ENCODE results near the gene QPCT.

QPCT gene

DNA sequence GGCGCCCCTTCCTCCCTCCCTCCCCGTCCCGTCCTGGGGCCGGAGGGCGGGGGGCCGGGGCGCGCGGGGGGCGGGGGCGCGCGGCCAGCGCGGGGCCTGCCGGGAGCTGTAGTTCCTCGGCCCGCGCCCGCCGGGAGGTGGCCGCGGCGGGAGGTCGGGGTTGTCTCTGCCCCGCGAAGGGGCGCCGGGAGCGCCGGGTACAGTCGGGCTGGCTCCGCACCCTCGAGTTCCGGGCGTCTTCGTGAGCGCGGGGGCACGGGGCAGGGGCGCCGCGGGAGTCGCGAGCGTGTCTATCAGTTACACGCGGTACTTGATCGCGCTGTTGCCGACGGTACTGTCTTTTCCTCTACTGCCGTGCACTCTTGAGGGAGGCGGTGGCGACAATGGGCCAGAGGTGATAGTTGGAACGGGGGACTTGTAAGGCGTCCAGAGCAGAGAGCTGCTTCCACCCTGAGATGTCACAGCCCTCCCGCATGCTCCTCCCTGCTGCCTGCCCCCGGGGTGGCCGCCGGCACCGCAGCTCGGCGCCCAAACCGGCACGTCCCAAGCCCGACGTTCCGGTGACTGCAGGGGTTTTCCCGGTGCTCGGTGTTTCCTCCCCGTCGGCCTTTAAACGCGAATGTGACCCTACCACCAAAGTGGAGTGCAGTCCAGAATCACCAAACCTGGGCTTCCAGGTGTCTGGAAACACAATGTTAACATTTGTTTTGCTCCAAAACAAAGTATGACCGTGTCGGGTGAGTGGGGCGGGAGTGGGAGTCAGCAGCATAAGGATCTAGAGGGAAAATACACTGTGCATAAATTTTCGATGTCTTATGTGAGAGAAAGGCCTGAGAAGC, 19.4 kb upstream of the QPCT start, which contains the start of gene PRKD3:
TSS of gene PRKD3 (minus strand) at position 48 of the 839 bp plus-strand sequence. CDS start 8,309 bp downstream, outside the sequence.
- peak in 2 of 3 donors; percentile 46 to 50 for DNase-seq (ENCODE audit: low read depth in 3 of 3, low spot score in 1 of 3)

DNA sequence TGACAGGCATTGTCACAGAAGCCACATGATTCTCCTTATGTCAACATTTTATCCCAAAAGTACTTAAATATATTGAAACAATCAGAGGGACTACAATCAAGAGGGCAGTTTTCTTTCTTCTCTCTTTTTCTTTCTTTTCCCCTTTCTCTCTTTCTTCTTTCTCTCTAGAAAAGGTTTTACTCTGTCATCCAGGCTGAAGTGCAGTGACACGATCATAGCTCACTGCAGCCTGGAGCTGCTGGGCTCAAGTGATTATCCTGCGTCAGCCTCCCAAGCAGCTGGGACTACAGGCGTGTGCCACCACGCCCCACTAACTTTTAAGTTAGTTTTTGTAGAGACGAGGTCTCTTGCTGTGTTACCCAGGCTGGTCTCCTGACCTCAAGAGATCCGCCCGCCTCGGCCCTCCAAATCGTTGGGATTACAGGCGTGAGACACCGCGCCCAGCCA, 18.8 kb upstream of the QPCT start:
- no peak for DNase-seq (ENCODE audit: low read depth in 3 of 3, low spot score in 1 of 3)

DNA sequence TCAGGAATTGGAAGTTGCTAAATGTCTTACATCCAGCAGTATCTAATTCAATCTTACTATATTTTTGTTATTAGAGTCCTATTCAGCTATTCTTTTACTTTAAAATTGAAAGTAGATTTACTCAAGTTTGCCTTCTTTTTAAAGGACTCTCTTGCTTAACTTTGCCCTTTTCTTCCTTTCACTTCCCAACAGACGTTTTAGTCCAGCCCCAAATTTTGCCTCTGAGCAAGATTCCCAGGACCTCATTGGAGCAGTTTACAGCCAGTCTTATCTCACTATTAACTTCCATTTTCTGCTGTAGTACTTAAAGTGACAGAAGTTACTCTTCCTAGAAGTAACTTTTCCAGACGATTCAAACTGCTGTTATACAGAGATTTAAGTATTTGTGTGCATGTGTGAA, 18.1 kb upstream of the QPCT start:
- no peak for DNase-seq (ENCODE audit: low read depth in 3 of 3, low spot score in 1 of 3)

DNA sequence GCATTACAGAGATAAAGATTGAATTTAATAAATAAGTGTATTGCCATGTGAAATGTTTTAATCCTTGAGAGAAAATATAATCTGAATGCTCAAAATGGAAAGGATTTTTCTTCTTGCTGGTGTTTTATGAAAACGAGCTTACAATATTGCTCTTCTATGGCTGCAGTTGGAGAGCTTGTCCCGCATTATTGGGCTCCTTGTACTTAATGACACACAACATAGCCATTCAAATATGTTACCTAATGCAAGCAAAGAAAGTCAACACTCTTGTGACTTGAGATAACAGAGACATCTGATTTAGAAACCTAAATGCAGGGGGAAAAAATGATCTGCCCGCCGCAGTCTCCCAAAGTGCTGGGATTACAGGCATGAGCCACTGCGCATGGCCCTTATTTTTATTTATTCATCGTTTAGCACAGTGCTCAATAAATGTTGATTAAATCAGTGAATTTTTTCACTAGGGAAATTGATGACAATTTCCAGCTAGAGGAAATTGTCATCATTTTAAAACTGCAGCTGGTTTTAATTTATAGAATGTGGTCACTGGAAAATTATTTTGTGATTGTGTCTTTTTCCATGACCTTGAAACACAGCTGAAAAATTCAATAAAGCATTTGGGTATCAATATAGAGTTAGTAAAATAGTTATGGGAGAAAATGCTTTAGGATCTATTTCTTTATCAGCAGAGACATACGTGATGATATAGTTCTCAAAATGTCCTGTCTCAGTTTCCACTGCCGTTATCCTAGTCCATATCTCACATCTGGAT, 17.4 kb upstream of the QPCT start:
- DNase-seq (ENCODE audit: low read depth in 3 of 3, low spot score in 1 of 3) = no peak

DNA sequence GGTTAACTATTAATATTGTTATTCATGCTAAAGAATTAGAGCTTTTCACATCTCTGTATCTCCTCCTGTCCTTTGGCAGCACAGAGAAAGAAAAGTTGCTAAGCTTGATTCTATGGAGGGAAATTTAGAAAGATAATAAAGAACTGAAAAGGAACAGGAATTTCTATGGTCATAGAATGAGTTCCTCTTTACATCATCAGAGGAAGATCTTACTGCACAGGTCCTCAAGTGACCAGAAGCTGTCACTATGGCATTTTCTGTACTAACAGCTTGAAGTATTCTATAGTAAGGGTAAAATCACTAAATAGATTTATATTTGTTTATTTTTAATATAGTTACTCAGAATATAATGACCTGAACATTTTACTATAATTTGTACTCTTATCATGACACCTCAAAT, 13.7 kb upstream of the QPCT start:
- no peak for DNase-seq (ENCODE audit: low read depth in 3 of 3, low spot score in 1 of 3)

DNA sequence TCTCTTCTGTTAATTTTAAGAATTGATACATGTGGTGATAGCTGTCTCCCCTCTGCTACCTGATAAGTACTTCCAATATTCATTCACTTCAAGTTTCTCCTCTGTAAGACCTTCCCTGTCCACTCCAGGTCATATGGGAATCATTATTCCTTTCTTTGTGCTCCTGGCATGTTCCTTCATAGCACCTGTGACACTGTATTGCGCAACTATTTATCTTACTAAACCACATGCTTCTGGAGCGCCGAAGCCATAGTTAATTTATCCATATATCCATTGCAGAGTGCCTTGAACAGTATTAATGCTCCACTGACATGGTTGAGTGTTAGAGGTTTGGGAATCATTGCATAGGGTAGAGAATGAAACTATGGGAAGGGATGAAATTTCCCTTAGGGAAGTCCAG, 11.9 kb upstream of the QPCT start:
- no peak for DNase-seq (ENCODE audit: low read depth in 3 of 3, low spot score in 1 of 3)

DNA sequence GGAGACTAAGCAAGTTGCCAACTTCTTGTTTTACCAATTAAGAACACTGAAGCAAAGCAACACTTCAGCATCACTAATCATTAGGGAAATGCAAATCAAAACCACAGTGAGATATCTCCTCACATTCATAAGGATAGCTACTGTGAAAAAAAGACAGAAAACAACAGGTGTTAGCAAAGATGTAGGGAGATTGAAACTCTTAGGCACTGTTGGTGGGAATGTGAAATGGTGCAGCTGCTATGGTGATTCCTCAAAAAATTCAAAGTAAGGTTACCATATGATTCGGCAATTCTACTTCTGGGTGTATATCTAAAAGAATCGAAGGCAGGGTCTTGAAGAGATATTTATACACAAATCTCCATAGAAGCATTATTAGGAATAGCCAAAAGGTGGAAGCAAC, 11.2 kb upstream of the QPCT start:
- no peak for DNase-seq (ENCODE audit: low read depth in 3 of 3, low spot score in 1 of 3)

DNA sequence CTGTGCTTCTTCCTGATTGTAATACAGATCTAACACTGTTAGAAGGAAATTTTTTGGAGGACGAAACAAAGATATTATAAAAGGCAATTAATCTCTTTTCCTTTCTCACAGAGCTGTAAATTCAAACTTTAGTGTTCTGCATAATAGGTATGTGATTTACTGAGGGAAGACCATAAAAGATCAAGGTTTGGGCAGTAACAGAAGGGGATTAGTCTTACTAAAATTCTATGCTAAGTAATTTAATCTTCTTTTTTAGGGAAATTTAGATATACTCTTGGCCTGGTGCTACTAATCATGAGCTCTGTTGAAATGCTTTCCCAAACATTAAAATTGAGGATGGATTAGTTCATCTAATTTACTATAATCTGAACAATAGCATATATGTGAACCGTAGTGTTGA, 8.8 kb upstream of the QPCT start:
- DNase-seq (ENCODE audit: low read depth in 3 of 3, low spot score in 1 of 3) = no peak

DNA sequence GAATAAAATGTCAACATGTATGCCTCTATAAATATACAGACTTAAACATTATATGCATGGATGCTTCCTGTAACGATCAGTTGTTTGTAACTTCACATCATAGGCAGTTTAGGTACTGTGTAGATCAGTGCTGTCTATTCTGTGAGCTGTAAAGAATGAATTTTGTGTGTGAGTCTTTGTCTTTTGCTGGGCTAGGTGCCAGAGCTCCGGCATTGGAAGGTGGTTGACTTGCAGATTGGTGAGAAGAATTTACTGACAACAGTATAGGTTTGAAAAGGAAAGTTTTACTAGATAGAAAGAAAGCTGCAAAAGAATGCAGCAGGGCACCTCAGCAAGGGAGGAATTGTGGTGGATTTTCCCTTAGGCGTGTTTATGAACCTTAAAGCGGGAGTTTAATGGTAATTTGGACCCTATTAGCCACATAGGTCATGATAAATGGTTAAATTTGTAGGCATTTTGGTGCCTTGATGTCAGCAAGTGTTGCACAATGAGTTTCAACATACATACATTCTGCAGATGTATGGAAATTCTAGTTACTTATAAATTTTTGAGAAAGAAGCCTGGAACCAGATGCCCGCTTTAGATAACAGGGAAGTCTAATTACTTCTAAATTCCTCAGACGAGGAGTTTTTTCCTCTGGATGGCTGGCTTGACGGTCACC, 6.7 kb upstream of the QPCT start:
- DNase-seq (ENCODE audit: low read depth in 3 of 3, low spot score in 1 of 3) = no peak

DNA sequence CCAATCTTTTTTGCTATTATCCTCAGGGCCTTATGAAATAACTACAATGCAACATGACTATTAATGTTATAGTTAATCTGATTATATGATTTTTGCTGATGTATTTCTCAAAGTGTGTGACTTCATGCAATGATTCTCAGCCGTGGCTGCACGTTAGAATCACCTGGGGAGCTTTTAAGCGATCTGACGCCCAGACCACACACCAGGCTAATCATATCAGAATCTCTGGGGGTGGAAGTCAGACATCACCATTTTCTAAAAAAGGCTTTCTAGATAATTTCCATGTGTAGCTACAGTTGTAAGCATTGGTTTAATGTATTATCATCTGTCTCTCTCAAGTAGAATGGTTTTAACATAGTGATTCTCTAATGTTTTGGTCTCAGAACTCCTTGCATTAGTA, 5.5 kb upstream of the QPCT start:
- no peak for DNase-seq (ENCODE audit: low read depth in 3 of 3, low spot score in 1 of 3)

DNA sequence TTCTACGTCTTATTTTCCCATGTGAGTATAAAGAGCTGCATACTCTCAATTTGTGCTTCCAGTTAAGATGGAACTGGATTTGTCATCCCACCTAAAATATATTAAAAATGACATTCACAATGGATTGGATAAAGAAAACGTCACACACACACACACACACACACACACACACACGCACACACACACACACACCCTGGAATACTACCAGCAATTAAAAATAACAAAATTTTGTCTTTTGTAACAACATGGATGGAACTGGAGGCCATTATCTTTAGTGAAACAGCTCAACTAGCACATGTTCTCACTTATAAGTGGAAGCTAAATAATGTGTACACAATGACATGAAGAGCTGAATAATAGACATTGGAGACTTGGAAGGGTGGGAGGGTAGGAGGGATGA, 3.8 kb upstream of the QPCT start:
- DNase-seq (ENCODE audit: low read depth in 3 of 3, low spot score in 1 of 3) = no peak

DNA sequence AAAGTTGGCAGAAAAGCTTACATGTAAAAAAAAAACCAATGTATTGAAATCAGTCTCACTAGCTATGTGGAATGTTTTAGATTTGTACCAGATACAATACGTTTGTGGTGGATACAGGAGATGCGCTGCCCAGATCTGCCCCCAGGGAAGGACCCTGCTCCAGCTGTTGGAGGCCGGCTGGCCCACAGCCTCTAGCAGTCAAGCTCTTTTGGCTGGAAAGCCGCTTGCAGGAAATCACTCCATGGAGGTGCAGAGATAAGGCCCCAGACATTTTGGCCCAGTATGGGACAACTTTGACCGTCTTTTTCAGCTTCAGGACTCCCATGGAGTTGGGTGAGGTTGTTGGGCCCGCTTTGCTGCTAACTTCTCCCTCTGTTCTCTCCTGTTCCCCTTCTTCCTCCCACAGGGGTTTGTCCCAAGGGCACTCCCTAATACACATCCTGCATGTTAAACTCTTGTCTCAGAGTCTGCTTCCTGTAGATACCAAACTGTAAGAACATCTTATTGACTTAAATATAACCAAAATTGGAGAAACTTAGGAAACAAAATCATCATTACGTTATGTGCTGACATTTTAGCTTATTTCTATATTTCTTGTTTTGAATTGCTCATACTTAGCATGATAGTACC, 1.7 kb upstream of the QPCT start:
- no peak for DNase-seq (ENCODE audit: low read depth in 3 of 3, low spot score in 1 of 3)

DNA sequence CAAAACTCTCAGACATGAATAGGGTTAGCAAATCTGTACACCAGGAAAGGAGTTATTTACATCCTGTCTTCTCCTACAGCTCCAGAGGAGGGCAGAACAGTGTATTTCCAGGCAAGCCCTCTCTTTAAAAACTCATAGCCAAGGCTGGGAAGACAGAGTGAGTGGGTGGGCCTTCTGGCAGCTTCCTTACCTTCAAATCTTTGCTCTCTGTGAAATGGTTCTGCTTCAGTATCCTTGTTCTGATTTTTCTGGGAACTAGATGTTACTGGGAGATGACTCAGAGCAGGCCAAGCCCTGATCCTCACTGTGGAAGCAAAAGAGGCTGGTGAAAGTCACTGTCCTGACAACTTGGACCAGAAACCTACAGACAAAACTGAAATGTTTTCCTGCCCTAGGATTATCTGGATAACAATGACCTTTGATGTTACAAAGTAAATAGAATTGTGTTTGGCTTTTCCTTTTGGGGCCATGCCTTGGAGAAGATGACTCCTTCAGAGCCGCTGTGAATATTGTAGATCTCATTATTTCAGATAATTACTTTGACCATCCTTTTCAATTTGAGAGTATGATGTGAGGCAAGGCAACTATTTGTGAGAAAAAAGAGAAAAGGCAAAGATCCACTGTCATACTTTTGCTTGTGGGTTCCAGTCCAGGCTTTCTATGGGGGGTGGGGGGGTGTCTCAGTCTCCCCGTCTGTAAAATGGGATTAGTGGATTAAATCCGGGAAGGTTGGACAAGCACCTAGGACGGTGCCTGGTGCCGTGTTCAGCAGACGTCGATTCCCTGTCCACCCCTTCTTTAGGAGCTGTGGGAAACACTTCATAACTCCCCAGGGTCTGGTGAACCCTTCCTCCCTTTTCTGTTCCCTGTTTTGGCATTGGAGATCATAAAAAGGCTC, 644 bp upstream of the QPCT start:
- DNase-seq (ENCODE audit: low read depth in 3 of 3, low spot score in 1 of 3) = no peak

DNA sequence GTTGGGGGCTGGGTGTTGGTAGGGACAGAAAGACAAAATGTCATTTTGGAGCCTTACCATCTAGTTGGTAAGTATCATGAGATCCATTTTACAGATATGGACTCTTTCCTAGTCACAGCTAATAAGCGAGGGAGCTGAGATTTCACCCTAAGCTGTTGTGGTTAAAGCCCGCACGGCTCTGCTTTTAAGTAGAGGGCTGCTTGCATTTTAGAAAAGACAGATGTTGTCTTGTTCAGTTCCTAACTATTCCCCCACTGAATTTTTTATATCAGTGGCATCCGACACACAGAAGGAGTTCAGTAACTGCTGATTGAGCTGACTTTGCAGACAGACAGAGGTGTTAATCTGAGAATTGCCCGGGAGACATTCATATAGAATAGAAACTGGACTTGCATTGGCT, 3.7 kb downstream of the QPCT start:
- no peak for DNase-seq (ENCODE audit: low read depth in 3 of 3, low spot score in 1 of 3)

DNA sequence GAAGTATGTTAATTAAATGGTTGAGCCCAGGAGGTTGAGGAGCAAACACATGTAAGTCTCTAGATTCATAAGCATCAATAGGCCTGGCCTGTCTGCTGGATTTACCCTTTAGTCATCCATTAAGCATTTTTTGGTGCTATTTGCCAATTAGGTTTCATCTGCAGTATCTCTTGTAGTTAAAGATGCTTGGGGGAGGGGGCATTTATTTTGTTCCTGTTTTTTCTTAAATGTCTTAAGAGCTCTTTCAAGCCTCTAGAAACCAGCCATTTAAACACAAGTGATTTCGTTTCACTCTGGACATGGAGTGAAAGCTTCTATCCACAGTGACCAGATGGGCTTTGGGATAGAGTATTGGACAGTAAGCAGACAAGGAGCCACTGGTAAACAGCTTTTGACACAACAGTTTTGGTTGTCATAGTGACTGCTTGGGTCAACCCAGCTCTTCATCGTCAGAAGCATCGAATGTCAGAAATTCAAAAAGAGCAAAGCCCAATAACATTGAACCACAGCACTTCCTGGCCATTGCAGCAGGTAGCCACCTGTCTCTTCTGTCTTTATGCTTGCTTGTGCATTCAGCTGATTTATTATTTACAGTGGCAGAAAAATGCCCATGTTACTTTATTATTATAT, 4.9 kb downstream of the QPCT start:
- DNase-seq (ENCODE audit: low read depth in 3 of 3, low spot score in 1 of 3) = no peak

DNA sequence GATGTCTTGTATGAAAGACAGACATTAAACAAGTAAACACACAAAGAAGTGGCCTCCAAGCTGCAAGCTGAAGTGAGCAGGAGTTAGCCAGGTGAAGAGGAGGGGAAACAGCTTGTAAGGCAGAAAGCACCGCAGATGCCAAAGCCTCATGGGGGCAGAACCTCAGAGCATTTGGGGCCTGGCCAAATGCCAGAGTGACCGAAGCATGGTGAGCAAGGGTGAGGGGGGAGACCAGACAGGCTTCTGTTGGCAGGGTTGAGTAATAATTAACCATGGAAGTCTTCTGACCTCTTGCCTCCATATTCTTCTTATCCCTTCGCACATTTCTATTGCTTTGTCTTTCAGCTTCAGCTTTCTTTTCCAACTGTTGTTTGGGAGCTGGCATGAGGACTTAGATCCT, 5.6 kb downstream of the QPCT start:
- DNase-seq (ENCODE audit: low read depth in 3 of 3, low spot score in 1 of 3) = no peak

DNA sequence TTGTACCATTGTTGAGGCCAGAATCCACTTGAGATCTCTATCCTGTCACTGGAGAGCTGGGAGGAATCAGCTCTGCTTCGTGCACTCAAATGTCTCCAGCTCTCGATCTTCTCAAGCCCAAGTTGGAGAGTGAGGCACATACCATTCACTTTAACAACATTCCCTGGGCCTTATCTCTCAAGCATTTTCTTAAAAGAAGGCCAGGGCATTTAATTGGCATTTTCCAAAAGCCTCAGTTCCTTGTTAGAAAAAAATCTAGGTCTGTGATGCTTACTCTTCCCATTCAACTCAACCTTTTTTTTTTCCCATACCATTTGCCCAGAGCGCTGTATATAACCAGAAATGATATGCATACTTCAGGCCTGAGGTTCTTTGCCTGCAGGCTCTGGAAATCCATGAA, 10.1 kb downstream of the QPCT start:
- no peak for DNase-seq (ENCODE audit: low read depth in 3 of 3, low spot score in 1 of 3)

DNA sequence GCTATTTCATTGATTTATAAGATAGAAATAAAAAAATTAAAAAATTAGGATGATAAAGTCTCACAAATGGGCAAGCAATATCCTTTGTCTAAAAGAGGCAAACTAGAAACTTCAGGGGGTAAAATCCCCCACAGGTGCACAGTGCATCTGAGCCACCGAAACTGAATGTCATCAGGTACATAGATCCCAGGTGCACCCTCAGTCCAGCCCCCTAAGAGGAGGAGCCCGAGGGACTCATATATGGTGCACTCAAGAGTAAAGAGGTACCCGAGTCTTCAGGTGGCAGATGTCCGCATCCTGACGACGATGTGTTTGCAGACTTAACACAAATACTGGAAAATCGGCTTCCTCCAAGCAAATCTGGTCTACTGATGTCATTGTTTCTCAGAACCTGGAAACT, 11.3 kb downstream of the QPCT start:
- DNase-seq (ENCODE audit: low read depth in 3 of 3, low spot score in 1 of 3) = no peak

DNA sequence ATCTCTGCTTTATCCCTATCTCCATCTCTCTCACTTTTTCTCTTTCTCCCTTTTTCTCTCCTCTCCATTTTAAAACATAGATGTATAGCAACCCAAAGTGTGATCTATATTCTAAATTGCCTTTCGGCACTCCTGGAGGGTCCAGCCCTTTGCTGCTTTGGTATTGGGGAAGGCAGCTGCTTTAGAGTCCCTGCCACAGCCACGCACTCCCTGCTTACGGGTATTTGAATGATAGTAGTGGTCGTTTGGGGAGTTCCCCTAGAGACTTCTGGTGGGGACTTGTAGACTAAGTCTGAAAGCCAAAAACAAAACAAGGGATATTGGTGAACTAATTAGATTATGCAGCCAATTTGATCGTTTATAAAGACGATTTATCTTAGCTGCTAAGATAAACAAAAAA, 11.9 kb downstream of the QPCT start:
- no peak for DNase-seq (ENCODE audit: low read depth in 3 of 3, low spot score in 1 of 3)

DNA sequence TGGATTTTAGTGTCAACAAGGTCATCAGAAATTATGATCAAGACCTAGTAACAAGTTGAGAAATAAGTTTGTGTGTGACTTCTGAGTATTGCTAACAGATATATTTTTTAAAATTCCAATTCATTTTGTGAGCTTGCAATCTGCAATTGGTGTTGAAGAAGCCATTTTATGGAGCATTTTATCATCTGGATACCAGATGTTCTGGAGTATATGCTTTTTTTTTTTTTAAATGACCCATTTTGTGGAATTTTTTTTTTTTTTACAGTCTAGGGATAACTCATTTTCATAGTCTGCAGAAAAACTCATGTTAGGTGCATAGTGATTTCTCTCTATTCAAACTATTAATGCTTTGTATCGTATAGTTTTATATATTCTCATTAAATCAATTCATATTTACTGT, 12.6 kb downstream of the QPCT start:
- no peak for DNase-seq (ENCODE audit: low read depth in 3 of 3, low spot score in 1 of 3)
